Esophagus muscularis mucosa (tissue), 4 donors: Measurements from ENCODE around the gene TSSC4.

Source experiments
- EP300 ChIP-seq: sonication (generic); formaldehyde crosslinking; IDR thresholded peaks from one replicate; pipeline ENCODE4 v1.6.1; 2017; ENCODE audit warnings: antibody characterized with exemption
- POLR2A ChIP-seq: fragments of 450-650 bp; IDR thresholded peaks from one replicate; pipeline ENCODE4 v1.6.1; 2017; ENCODE audit warnings: antibody characterized with exemption, moderate library complexity, mild to moderate bottlenecking, low read depth
- POLR2AphosphoS5 ChIP-seq, 2 donors: sonication (generic); formaldehyde crosslinking; IDR thresholded peaks; one replicate each; pipeline ENCODE4 v1.6.1; 2017; ENCODE audit warnings: antibody characterized with exemption in 2 of 2
- TF ChIP-seq, protein P1 (sequence below), 3 experiments: fragments of 200-600 bp in 2 of 3; fragments of 450-650 bp in 1 of 3; sonication (generic) in 2 of 3; IDR thresholded peaks; one replicate each; pipeline ENCODE4 v1.5.1; 2017 to 2019; ENCODE audit warnings: antibody characterized with exemption in 3 of 3, mild to moderate bottlenecking in 2 of 3, moderate library complexity in 1 of 3

GRCh38 chr11:2395856-2396255, 4.7 kb upstream of the TSSC4 start:
- TF ChIP-seq, protein P1, sequence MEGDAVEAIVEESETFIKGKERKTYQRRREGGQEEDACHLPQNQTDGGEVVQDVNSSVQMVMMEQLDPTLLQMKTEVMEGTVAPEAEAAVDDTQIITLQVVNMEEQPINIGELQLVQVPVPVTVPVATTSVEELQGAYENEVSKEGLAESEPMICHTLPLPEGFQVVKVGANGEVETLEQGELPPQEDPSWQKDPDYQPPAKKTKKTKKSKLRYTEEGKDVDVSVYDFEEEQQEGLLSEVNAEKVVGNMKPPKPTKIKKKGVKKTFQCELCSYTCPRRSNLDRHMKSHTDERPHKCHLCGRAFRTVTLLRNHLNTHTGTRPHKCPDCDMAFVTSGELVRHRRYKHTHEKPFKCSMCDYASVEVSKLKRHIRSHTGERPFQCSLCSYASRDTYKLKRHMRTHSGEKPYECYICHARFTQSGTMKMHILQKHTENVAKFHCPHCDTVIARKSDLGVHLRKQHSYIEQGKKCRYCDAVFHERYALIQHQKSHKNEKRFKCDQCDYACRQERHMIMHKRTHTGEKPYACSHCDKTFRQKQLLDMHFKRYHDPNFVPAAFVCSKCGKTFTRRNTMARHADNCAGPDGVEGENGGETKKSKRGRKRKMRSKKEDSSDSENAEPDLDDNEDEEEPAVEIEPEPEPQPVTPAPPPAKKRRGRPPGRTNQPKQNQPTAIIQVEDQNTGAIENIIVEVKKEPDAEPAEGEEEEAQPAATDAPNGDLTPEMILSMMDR (IDR thresholded peaks at IDR 0.05): no peak
- TF ChIP-seq POLR2A: no peak
- TF ChIP-seq POLR2AphosphoS5 (IDR thresholded peaks at IDR 0.05): no peak
- TF ChIP-seq EP300: no peak
